B cell (primary cell): ENCODE measurements around the gene ZNF527. TPM values are rescaled to one million over a fixed set of nuclear protein-coding genes. Genes with fewer than 3 reads are reported as not detected.
"Not testable (repeated sequence)": the region's sequence is repeated elsewhere in the genome, so short reads cannot be mapped to it uniquely, and the experiment has no call there.

ENCODE experiments used
- ATAC-seq: fragments of 200-7000 bp; cut with Tn5 transposase; one replicate; pipeline ENCODE4 v1.10.0; 2021; ENCODE audit warnings: low read depth, mild to moderate bottlenecking, moderate number of reproducible peaks, moderate library complexity
- CTCF ChIA-PET: fragments of 350-600 bp; sonication (Branson Sonifier 250); formaldehyde crosslinking; loops from one replicate; lab custom pipeline; 2021; ENCODE audit warnings: antibody characterized with exemption, inconsistent platforms; lab: Charles Lee
- POLR2A ChIA-PET: fragments of 350-600 bp; sonication (Branson Sonifier 250); formaldehyde crosslinking; loops from one replicate; lab custom pipeline; 2021; ENCODE audit warnings: antibody characterized with exemption; lab: Charles Lee
- DNase-seq: peaks from one replicate; pipeline ENCODE4 v3.0.0; 2013
- H2AFZ ChIP-seq: 2 replicates; pipeline ENCODE4 v1.6.1; 2012; ENCODE audit warnings: mild to moderate bottlenecking, low read depth, low read length; ENCODE audit not compliant: insufficient read depth, poor library complexity, severe bottlenecking
- H3K27ac ChIP-seq, 2 donors: 1 replicate in 1 of 2; 2 replicates in 1 of 2; pipeline ENCODE4 v1.5.1; 2012 to 2013; ENCODE audit warnings: low read length in 2 of 2, mild to moderate bottlenecking in 2 of 2, moderate library complexity in 1 of 2
- H3K27me3 ChIP-seq, 4 experiments: fragments of 200-600 bp in 1 of 4; sonication (generic) in 1 of 4; replicated peaks in 1 of 4; 1 replicate in 2 of 4; 2 replicates in 2 of 4; pipeline versions ENCODE4 v1.6.1 to v1.7.0; 2013 to 2016; ENCODE audit warnings: low read length in 3 of 4, mild to moderate bottlenecking in 2 of 4, mixed read lengths in 1 of 4, moderate library complexity in 1 of 4; ENCODE audit not compliant: insufficient read depth in 4 of 4, control insufficient read depth in 3 of 4; ENCODE audit errors: control extremely low read depth in 1 of 4
- H3K36me3 ChIP-seq, 2 experiments: replicated peaks in 1 of 2; 1 replicate in 1 of 2; 2 replicates in 1 of 2; pipeline versions ENCODE4 v1.6.1 to v1.7.1; 2013; ENCODE audit warnings: low read length in 1 of 2; ENCODE audit not compliant: insufficient read depth in 2 of 2, control insufficient read depth in 1 of 2; ENCODE audit errors: control extremely low read depth in 1 of 2, extremely low read depth in 1 of 2
- H3K4me1 ChIP-seq, 2 donors: fragments of 200-600 bp in 1 of 2; sonication (generic) in 1 of 2; 1 replicate in 1 of 2; 2 replicates in 1 of 2; pipeline versions ENCODE4 v1.5.1 to v1.6.1; 2013 to 2017; ENCODE audit warnings: low read length in 2 of 2; ENCODE audit not compliant: control insufficient read depth in 2 of 2, insufficient read depth in 2 of 2
- H3K4me2 ChIP-seq: replicated peaks from 2 replicates; pipeline ENCODE3; 2012; ENCODE audit warnings: mild to moderate bottlenecking, low read depth, low read length; ENCODE audit not compliant: poor library complexity, severe bottlenecking
- H3K4me3 ChIP-seq, 5 experiments: fragments of 200-600 bp in 1 of 5; sonication (generic) in 1 of 5; 1 replicate in 3 of 5; 2 replicates in 2 of 5; pipeline versions ENCODE4 v1.5.1 to v1.7.0; 2011 to 2016; ENCODE audit warnings: low read length in 4 of 5, mild to moderate bottlenecking in 4 of 5, low read depth in 2 of 5, control low read depth in 1 of 5, moderate library complexity in 1 of 5; ENCODE audit not compliant: insufficient read depth in 1 of 5; ENCODE audit errors: control extremely low read depth in 1 of 5, extremely low read depth in 1 of 5
- H3K79me2 ChIP-seq: fragments of 200-600 bp; sonication (generic); one replicate; pipeline ENCODE4 v1.6.0; 2016; ENCODE audit warnings: low read length; ENCODE audit not compliant: control insufficient read depth, insufficient read depth
- H3K9ac ChIP-seq: fragments of 200-600 bp; sonication (generic); 2 replicates; pipeline ENCODE4 v1.6.1; 2017; ENCODE audit warnings: mild to moderate bottlenecking, low read length, moderate library complexity
- H3K9me3 ChIP-seq, 3 donors: one replicate each; pipeline versions ENCODE4 v1.6.1 to v1.7.1; 2013; ENCODE audit warnings: low read length in 2 of 3; ENCODE audit not compliant: control insufficient read depth in 2 of 3, insufficient read depth in 1 of 3; ENCODE audit errors: control extremely low read depth in 1 of 3
- H4K20me1 ChIP-seq: 2 replicates; pipeline ENCODE4 v1.6.0; 2012; ENCODE audit warnings: mild to moderate bottlenecking, low read length; ENCODE audit not compliant: insufficient read depth, control insufficient read depth, poor library complexity, severe bottlenecking
- H3K27ac Mint-ChIP-seq: one replicate; pipeline ENCODE4 v1.8.0; 2021; ENCODE audit warnings: mixed read lengths
- H3K27me3 Mint-ChIP-seq: one replicate; pipeline ENCODE4 v1.8.0; 2021; ENCODE audit warnings: mixed read lengths
- H3K4me1 Mint-ChIP-seq: one replicate; pipeline ENCODE4 v1.8.0; 2021; ENCODE audit warnings: mixed read lengths
- H3K4me3 Mint-ChIP-seq: one replicate; pipeline ENCODE4 v1.8.0; 2021; ENCODE audit warnings: mixed read lengths
- H3K9me3 Mint-ChIP-seq: one replicate; pipeline ENCODE4 v1.8.0; 2022; ENCODE audit warnings: mixed read lengths; ENCODE audit not compliant: insufficient read depth
- CTCF ChIP-seq: fragments of 200-600 bp; IDR thresholded peaks from one replicate; pipeline ENCODE4 v1.8.0; 2022; ENCODE audit warnings: antibody characterized with exemption, mild to moderate bottlenecking
- EZH2 ChIP-seq: IDR thresholded peaks from 2 replicates; pipeline ENCODE4 v1.6.1; 2012; ENCODE audit warnings: borderline replicate concordance, low read depth, mild to moderate bottlenecking, moderate library complexity, low read length; ENCODE audit not compliant: insufficient read depth, poor library complexity, severe bottlenecking
- whole genome bisulfite sequencing: methylation state at CpG from one replicate; pipeline ENCODE4 v1.1.5; 2013; ENCODE audit warnings: missing lambda C conversion rate; ENCODE audit not compliant: insufficient coverage; 5-methylcytosine and 5-hydroxymethylcytosine counted together
- intact Hi-C: fragments of 100-400 bp; cut with micrococcal nuclease; formaldehyde crosslinking; loops from one replicate; pipeline ENCODE4 v1.10.0; 2022
- polyA plus RNA-seq: library from polyadenylated mRNA; depleted of rRNA; stranded (reverse); fragments of >200 nt; gene quantifications from 2 replicates; pipeline ENCODE4 v1.2.3, GENCODE V29; 2012
- total RNA-seq, 2 donors: library from RNA; stranded (reverse); fragments of 120-200 nt in 1 of 2; gene quantifications; 1 replicate in 1 of 2; 2 replicates in 1 of 2; pipeline versions ENCODE4 v1.2.3 to v1.2.4, GENCODE V29; 2013 to 2022

ZNF527 gene
- total and polyA plus RNA-seq, 2 donors (not counting 1 experiment from before 2014, with no cell fraction given) = 4.8 to 11.4 TPM

GRCh38 chr19:37362733-37363132 is 8.2 kb upstream of the ZNF527 start:
- no peaks in the 10 kb centered on the region for H3K27me3 Mint-ChIP-seq
- no CpG with 5 or more reads among the region's 6 CpGs for WGBS

GRCh38 chr19:37370386-37370879 is 466 bp upstream of the ZNF527 start:
- Histone ChIP-seq H3K4me3 (peak overlapping the region; percentile 59 to 86 (median 77)), H2AFZ (peak overlapping the region; percentile 97), H3K9me3 (peaks cover 4 to 23% (median 9%) of the 10 kb centered on the region in 3 donors), H3K27ac (peak overlapping the region; percentile 73 to 87), H3K4me2 (peak overlapping the region; percentile 79), H3K4me1 (peaks cover 5 to 14% of the 10 kb centered on the region in 2 donors), H3K9ac (peak overlapping the region; percentile 82), H3K79me2 (peaks cover 24% of the 10 kb centered on the region)
- peak overlapping the region; percentile 98 for H3K27ac Mint-ChIP-seq
- not testable (repeated sequence) for H3K27me3 Mint-ChIP-seq, H3K9me3 Mint-ChIP-seq, DNase-seq, H4K20me1 ChIP-seq, H3K27me3 ChIP-seq, H3K36me3 ChIP-seq
- H3K4me3 Mint-ChIP-seq = peak overlapping the region; percentile 99
- H3K4me1 Mint-ChIP-seq = peaks cover 12% of the 10 kb centered on the region
- ATAC-seq = peak; percentile 26
- ChIA-PET POLR2A (interaction anchor here (0.6 to 1.5 kb wide), 9 partner anchors 36 to 1186 kb away, joined by 3 to 8 read pairs (median 5); partner anchors contain the start of genes ZNF420, ZNF540, ZNF569 and ZNF570), CTCF (interaction anchor here (0.7 to 1.3 kb wide), 9 partner anchors 36 to 520 kb away, joined by 3 to 4 read pairs (median 3); partner anchors contain the start of genes ZNF540 and ZNF571)
- WGBS = 0% methylated on average over 10 of the region's 18 CpGs
- intact Hi-C loops = loop anchor here (1.0 to 2.0 kb wide), 5 partner anchors 36 to 598 kb away; partner anchors contain the start of genes ZNF573, ZNF793 and ZNF850

More at GRCh38 chr19:37362733-37363132, 8.2 kb upstream of the ZNF527 start:
- peaks cover 0 to 63% (median 33%) of the 10 kb centered on the region in 3 donors for H3K9me3 ChIP-seq
- CTCF ChIA-PET = no interaction called here
- Mint-ChIP-seq H3K27ac (no peak overlapping the region), H3K9me3 (peaks cover 17% of the 10 kb centered on the region), H3K4me3 (no peak overlapping the region), H3K4me1 (no peaks in the 10 kb centered on the region)
- intact Hi-C loops = no loop called here
- H3K9ac ChIP-seq = no peak overlapping the region
- H3K27ac ChIP-seq = no peak overlapping the region
- no peak for DNase-seq
- H3K4me1 ChIP-seq = no peaks in the 10 kb centered on the region
- no peak overlapping the region for H3K4me3 ChIP-seq
- H3K4me2 ChIP-seq = no peak overlapping the region
- peaks cover 2 to 36% of the 10 kb centered on the region in 2 experiments for H3K36me3 ChIP-seq
- no peaks in the 10 kb centered on the region for H3K79me2 ChIP-seq
- no peaks in the 10 kb centered on the region for H3K27me3 ChIP-seq
- TF ChIP-seq CTCF = no peak
- no peak for TF ChIP-seq EZH2
- H4K20me1 ChIP-seq = no peaks in the 10 kb centered on the region
- no peak for ATAC-seq
- H2AFZ ChIP-seq = no peak overlapping the region
- POLR2A ChIA-PET = no interaction called here
